ENCODE results near the gene VEGFC.
A peak's percentile ranks its signal among the peaks of the same experiment; 100 is the strongest.

VEGFC gene

DNA sequence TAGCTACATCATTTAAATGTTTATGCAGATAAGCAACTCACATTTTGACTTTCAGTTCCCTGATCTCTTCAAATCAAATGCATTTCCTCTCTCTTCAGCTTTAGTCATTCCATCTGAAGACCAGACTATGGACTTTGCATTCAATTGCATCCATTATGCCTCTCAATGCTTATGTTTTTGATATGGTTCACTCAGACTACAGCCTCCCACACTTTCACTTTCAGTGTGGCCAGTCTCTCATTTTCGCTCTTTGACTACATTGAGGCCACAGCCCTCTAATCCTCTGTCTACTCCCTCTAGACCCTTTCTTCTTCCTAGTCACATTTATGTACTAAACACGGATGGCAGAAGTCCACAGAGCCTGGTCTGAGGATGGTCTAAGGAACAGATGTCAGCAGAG is 24.5 kb upstream of the VEGFC start:
- TF ChIP-seq, protein P1, sequence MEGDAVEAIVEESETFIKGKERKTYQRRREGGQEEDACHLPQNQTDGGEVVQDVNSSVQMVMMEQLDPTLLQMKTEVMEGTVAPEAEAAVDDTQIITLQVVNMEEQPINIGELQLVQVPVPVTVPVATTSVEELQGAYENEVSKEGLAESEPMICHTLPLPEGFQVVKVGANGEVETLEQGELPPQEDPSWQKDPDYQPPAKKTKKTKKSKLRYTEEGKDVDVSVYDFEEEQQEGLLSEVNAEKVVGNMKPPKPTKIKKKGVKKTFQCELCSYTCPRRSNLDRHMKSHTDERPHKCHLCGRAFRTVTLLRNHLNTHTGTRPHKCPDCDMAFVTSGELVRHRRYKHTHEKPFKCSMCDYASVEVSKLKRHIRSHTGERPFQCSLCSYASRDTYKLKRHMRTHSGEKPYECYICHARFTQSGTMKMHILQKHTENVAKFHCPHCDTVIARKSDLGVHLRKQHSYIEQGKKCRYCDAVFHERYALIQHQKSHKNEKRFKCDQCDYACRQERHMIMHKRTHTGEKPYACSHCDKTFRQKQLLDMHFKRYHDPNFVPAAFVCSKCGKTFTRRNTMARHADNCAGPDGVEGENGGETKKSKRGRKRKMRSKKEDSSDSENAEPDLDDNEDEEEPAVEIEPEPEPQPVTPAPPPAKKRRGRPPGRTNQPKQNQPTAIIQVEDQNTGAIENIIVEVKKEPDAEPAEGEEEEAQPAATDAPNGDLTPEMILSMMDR (IDR thresholded peaks at IDR 0.05; ENCODE audit: control extremely low read depth, extremely low read depth, low read depth, missing control alignments): no peak
- POLR2A ChIA-PET: no interaction called here
- CTCF ChIA-PET: interaction anchor here (1.2 kb wide), 1 partner anchor 10 kb away, joined by 4 read pairs; no protein-coding TSS in a partner anchor
- DNase-seq (ENCODE audit: extremely low spot score): peak; percentile 10

DNA sequence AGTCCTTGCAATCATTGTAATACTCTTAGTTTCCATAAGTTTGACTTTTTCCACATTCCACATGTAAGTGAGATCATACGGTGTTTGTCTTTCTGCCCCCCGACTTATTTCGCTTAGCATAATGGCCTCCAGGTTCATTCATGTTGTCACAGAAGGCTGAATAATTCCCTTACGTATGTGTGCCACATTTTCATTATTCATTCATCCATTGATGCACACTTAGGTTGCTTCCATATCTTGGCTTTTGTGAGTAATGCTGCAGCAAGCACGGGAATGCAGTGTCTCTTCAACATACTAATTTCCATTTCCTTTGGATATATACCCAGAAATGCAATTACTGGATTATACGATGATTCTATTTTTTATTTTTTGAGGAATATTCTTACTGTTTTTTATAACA is 22.0 kb upstream of the VEGFC start:
- no peak for DNase-seq (ENCODE audit: extremely low spot score)
- TF ChIP-seq, protein P1 (IDR thresholded peaks at IDR 0.05; ENCODE audit: control extremely low read depth, extremely low read depth, low read depth, missing control alignments): no peak
- POLR2A ChIA-PET: no interaction called here
- CTCF ChIA-PET: no interaction called here

DNA sequence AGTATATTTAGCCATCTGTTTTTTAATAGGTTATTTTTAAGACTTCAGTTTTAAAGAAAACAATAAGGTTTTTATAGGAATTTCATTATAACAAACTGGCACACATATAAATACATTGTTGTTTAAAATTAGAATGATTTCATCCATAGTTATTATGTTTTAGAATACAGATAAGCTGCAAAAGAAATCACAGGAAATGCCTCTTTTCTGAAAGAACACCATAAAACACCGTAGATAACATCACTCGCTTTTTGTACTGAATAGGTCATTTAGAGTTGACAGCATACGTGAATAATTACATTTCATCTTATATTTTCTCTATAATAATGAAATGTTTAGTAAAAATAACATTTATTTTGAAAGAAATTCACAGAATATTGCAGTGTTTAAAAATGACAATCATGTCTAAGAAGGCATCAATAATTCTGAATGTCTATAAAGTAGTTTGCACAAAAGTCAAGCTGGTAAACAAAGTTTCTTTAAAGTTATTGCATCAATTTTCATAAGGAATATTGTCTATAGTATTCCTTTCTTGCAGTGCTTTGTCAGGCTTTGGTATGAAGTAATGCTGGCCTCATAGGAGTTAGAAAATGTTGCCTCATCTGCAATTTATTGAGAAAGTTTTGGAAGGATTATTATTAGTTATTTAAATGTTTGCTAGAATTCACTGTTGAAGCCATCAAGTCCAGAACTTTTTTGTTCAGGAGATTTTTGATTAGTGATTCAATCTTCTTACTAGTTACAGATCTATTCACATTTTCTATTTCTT is 17.9 kb upstream of the VEGFC start:
- CTCF ChIA-PET: no interaction called here
- no peak for DNase-seq (ENCODE audit: extremely low spot score)
- POLR2A ChIA-PET: no interaction called here
- TF ChIP-seq, protein P1 (IDR thresholded peaks at IDR 0.05; ENCODE audit: control extremely low read depth, extremely low read depth, low read depth, missing control alignments): no peak

DNA sequence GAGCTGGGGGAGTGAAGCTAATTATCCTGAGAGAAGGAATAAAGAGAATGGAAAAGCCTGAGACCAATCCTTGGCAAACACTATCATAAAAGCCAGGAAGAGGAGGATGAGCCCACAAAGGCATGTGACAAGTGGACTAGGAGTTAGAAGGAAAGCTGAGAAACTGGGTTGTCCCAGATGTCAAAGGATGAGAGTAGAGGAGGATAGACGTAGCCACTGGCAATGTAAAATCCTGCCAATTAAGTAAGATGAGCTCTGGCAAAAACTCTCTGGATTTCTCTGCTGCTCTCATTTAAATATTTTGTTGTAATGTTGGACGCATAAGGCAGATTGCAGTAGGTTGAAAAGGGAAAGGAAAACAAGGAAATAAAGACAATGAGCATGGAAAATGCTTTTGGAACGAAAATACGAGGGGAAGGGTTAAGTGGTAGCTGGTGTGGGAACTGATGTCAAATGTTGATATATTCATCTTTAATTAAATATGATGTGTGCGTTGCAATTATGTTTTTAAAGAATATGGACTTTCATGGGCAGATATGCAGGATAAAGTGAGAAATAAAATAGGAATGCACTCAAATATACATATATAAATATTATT is 14.2 kb upstream of the VEGFC start:
- CTCF ChIA-PET: interaction anchor here (1.1 to 1.2 kb wide), 2 partner anchors 8 to 10 kb away, joined by 3 to 4 read pairs; no protein-coding TSS in a partner anchor
- TF ChIP-seq, protein P1 (IDR thresholded peaks at IDR 0.05; ENCODE audit: control extremely low read depth, extremely low read depth, low read depth, missing control alignments): no peak

DNA sequence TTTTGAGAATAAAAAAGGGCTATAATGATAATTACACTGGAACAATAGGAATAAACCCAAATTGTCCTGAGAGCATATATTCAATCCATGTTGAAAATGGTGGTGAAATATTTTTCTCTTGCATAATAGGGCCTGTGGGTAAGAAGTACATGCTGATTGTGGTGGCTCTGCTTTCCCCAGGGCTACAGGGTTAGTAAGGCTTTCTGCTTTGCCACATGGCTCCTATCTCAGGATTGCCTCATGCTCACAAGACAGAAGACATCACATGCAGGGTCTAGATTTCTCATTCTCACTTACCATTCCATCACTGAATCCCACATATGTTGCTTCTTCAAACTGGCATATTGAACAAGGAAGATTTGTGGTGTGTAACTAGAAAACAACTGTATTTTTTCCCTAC is 12.4 kb upstream of the VEGFC start:
- ChIA-PET CTCF (no interaction called here), POLR2A (no interaction called here)
- DNase-seq (ENCODE audit: extremely low spot score): no peak
- TF ChIP-seq, protein P1 (IDR thresholded peaks at IDR 0.05; ENCODE audit: control extremely low read depth, extremely low read depth, low read depth, missing control alignments): no peak

More for the DNA sequence above, 14.2 kb upstream of the VEGFC start:
- no peak for DNase-seq (ENCODE audit: extremely low spot score)
- POLR2A ChIA-PET: no interaction called here

DNA sequence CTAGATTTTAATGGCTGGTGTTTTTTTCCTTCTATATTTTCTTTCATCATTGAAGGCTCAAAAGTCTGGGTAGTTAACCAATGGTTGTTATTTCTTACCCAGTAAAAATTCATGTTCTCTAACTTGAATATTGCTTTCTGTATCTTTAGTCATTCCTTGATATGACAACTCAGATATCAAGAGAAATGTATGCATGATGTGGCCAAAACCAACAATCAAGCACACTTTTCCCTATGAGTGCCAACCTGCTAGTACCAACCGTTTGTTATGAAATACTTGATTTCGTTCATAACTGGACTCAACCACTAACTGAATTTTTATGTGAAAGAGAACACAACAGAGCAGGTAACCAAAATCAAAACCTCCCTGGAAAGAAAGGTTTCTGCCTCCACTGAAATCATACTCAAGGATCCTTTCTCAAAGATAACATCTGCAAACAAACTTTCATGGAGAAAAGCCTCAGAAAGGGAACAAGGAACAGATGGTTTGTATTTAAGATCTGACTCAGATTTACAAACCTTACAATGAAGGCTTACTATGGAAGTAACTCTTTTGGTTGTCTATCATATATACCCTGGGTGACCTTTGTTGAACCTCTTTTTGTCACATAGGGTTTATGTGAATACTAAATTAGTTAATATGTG is 8.3 kb upstream of the VEGFC start:
- CTCF ChIA-PET: interaction anchor here (1.5 kb wide), 1 partner anchor 86 kb away, joined by 3 read pairs; no protein-coding TSS in a partner anchor
- TF ChIP-seq, protein P1 (IDR thresholded peaks at IDR 0.05; ENCODE audit: control extremely low read depth, extremely low read depth, low read depth, missing control alignments): no peak

More for the DNA sequence above, 8.3 kb upstream of the VEGFC start:
- DNase-seq (ENCODE audit: extremely low spot score): no peak
- POLR2A ChIA-PET: no interaction called here

Data from GM10248 (cell line).